Stimulated activated CD4-positive, alpha-beta T cell treated with anti-CD3 and anti-CD28 coated beads, Interleukin-2, amount 100 ng/mL, for 48 hours (primary cell): ENCODE measurements around the gene MAB21L4.
"Not testable (repeated sequence)": the region's sequence is repeated elsewhere in the genome, so short reads cannot be mapped to it uniquely, and the experiment has no call there.

ENCODE experiments used
- DNase-seq, 2 donors: peaks; one replicate each; pipeline ENCODE4 v3.0.0-alpha.2; 2020

Gene MAB21L4

GRCh38 chr2:240856151-240856980 is 39.6 kb downstream of the MAB21L4 start:
- DNase-seq = no peak

DNA sequence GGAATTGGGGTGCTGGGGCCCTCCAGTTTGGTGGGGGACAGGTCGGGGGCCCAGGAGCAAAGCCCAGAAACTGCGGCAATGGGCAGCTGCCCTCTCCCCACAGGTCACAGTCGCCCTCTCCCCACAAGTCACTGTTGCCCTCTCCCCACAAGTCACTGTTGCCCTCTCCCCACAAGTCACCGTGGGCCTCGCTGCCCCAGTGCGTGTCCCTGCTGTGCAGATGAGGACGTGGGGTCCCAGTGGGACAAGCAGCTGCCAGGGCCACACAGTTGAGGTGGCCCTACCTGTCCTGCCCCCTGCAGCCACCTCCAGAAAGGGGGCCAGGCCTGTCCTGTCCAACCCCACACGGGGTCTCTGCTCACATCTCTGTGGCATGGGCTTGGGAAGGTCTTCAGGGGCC is 40.3 kb downstream of the MAB21L4 start:
- no peak for DNase-seq

- no peak for DNase-seq
Measured at GRCh38 chr2:240852671-240853314, 43.2 kb downstream of the MAB21L4 start.

GRCh38 chr2:240851078-240851991 is 44.6 kb downstream of the MAB21L4 start:
- DNase-seq = peak; percentile 87 to 88

DNA sequence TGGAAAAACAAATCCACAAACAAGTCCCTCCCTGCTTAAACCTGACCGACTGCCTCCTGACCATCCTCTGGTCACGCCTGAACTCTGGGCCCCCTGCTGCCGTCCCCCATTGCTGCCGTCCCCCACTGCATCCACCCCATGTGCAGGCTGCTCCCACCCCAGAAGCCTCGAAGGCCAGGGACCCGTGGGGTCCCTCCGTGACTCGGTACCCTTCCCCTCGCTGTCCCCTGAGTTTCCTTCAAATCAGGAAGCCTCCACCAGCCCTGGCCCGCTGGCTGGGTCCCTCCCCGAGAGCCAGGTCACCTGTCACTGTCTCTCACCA is 45.2 kb downstream of the MAB21L4 start:
- no peak for DNase-seq

DNA sequence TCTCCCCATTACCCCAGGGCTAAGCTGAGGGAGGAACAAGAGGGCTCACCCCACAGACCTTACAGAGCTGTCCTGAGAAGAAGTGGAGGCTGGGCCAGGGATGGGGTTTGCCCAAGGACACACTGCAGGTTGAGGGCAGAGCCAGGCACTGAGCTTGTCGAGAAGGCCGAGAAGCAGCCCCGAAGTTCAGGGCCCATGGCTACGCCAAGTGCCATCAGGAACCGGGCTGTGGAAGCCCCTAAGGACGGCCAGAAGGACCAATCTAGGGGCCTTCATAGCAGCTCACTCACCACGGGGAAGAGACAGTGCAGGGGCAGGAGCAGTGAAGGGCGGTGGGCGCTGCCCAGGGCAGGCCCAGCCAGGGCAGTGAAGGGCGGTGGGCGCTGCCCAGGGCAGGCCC is 45.9 kb downstream of the MAB21L4 start:
- no peak for DNase-seq

- no peak for DNase-seq
Measured at GRCh38 chr2:240848900-240849680, 46.9 kb downstream of the MAB21L4 start.

DNA sequence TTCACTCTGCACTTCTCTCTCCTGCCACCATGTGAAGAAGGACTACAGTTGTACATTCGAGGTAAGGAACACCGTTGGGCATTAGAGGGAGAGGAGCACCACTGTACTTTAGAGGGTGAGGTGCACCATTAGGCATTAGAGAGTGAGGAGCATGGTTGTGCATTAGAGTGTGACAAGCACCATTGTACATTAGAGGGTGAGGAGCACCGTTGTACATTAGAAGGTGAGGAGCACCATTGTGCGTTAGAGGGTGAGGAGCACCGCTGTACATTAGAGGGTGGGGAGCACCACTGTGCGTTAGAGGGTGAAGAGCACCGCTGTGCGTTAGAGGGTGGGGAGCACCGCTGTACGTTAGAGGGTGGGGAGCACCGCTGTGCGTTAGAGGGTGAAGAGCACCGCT is 48.1 kb downstream of the MAB21L4 start:
- no peak for DNase-seq

DNA sequence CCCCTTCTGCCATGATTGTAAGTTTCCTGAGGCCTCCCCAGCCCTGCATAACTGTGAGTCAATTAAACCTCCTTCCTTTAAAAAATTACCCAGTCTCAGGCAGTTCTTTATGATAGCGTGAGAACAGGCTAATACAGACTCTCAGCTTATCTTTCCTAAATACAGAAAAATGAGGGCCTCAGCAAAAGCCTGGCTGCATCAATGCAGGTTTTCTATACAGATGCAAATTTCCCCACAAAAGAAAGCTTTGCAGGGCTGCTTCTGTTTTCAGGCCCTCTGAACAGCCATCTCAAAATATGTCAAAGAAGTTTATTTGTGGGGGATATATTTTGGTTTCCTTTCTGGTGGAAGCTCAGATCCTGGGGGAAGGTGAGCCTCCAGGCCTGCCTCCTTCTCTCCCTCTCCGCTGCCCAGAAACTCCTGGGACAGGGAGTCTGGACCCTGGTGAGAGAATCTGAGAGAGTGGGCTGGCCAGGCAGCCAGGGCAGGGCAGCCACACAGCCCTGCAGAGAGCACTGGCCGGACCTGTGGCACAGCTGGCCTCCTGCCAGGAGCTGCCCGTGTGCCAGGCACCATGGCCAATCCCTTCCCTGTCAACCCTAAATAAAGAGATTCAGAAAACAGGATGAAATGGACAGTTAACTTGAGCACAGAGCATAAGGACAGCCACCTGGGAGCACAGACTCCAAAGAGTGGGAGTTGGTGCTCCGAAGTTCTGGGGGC is 48.9 kb downstream of the MAB21L4 start:
- no peak for DNase-seq

- not testable (repeated sequence) for DNase-seq
Measured at GRCh38 chr2:240846309-240846708, 49.6 kb downstream of the MAB21L4 start.

DNA sequence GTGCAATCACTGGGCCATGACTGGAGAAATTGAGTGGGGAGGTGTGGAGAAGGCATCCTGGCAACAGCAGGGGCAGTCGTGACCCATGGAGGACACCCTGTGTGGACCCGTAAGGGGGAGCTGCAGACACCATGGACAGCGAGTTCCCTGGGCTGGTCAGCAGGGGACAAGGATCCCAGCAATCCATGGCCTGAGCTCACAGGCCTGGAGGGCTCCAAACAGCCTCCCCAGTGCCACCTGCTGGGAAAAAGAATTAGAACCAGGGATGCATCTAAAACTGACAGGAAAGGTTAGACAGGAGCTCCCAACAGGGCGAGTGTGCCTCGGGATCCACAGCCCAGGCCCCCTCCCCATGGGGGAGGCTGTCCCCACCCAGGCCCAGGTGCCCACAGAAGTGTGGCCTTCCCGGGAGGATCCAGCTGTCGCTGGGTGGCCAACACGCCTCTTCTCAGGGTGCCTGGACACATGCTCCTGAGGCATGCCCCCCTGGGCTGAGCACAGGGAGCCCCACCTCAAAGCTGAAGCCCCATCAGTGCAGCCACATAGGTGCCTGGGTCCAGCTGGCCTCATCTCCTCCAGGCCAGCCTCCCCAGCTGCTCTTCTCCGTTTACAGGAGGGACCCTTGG is 55.4 kb downstream of the MAB21L4 start:
- DNase-seq = no peak

DNA sequence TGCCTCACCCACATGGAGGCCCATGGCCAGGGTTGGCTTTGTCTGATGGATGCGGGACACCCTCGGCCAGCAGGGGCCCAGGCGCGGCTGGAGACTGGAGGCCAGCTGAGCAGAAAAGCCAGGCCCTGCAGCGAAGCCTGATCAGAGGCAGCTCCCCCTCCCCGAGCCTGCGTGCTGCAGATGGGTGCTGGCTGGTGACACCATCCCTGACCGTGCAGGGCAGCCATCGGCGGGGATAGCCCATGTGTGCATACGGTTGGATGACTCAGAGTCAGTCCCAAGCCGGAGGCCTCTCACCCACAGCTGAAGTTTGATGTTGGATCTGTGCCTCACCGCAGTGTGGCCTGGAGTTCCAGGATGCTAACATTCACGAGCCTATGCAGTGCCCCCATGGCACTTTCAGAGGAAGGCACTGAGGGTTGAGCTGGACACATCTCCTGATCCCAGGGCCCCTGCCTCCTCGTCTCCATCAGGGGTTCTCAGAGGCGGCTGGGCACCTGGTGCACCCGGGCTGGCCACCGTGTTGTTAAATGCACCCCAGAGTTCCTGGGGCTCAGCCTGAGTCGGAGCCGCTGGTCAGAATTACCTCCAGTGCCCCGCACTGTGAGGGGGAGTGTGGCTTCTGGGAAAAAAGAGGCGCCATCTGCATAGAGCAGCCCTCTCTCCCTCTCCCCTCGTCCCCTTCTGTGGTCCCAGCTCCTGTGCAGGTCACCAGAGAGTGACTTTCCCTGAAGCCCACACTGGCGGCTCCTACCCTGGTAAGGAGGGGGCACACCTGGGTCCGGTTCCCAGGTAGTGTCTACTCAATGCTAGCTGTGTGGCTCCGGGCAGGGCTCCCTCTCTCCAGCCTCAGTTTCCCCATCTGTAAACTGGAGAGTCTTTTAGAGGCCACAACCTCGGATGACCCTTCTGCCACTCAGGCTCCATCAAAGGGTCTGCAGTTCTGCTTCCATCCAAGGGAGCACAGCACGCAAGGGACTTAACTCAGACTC is 56.5 kb downstream of the MAB21L4 start:
- no peak for DNase-seq

GRCh38 chr2:240837621-240838020 is 58.3 kb downstream of the MAB21L4 start:
- DNase-seq = no peak

DNA sequence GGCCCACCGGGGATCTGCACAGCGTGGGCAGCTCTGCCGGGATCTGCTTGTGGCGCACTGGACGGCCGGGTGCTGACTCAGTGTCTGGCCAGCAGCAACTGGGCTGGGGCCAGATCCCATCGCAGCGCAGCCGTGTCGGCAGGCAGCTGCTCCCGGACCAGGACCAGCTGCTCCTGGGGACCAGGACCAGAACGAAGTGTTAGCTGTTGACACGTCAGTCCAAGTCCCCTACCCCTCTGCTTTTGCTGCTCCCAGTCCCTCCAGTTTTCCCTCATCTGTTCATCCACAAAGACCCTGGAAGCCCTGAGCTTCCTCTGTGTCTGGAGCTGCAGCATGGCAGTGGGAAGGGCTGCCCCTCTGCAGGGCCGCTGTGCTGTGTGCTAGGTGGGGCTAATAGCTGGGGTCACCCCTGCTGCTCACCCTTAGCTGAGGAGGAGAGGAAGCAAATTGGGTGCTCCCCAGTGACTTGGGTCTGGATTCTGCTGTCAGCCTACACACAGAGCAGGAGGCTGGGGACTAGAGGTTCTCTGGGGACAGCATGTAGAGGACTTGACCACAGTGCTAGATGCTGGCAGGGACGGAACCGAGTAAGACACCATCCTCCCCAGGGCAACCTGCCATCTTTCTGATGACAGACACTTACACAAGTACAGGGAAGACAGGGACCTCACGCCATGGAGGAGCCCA is 59.0 kb downstream of the MAB21L4 start:
- DNase-seq = no peak
